ENCODE measurements around the gene ZNF804B.

ZNF804B gene

DNA sequence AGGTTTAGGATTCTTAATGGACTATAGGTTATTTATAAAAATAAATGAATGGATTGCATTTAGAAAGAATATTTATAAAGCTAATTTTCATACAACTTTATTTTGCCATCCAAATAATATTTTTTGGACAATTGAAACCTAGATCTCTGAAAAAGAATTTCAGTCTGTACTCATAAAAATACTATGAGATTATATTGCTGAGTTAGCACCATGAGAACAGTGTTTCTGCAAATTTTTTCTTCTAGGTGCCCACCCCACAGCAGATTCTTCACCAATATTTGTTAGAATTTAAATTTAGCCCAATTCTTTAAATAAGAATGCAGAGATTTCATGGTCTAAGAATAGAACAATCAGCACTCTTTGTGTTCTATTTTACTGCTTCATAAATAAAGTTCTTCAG, 121.6 kb downstream of the ZNF804B start:
- H3K9me3 Mint-ChIP-seq, result no peaks in the 10 kb centered on the region
- no peaks in the 10 kb centered on the region for H3K4me1 Mint-ChIP-seq
- CTCF ChIA-PET, result no interaction called here
- H3K36me3 Mint-ChIP-seq, result no peaks in the 10 kb centered on the region
- no peaks in the 10 kb centered on the region for H3K27me3 Mint-ChIP-seq
- DNase-seq, result no peak
- H3K4me3 Mint-ChIP-seq, result no peak overlapping the region
- H3K27ac Mint-ChIP-seq, result no peak overlapping the region

- Mint-ChIP-seq H3K4me1 (no peaks in the 10 kb centered on the region), H3K27ac (no peak overlapping the region), H3K9me3 (no peaks in the 10 kb centered on the region), H3K4me3 (no peak overlapping the region), H3K27me3 (no peaks in the 10 kb centered on the region), H3K36me3 (no peaks in the 10 kb centered on the region)
- CTCF ChIA-PET, result no interaction called here
- DNase-seq, result no peak
Observed at GRCh38 chr7:88885131-88885530, 125.6 kb downstream of the ZNF804B start.

DNA sequence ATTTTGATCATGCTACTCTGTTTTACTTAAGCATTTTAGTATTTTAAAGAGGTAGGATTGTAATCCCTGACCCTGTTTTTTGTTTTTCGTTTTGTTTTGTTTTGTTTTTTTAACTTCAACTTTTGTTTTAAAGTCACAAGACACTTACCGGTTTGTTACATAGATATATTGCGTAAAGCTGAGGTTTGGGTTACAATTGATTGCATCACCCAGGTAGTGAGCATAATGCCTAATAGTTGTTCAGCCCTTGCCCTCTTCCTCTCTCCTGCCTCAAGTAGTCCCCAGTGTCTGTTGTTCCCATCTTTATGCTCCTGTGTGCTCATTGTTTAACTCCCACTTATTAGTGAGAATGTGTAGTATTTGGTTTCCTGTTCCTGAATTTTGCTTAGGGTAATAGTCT, 129.2 kb downstream of the ZNF804B start:
- DNase-seq, result no peak
- no peaks in the 10 kb centered on the region for H3K27me3 Mint-ChIP-seq
- no peak overlapping the region for H3K4me3 Mint-ChIP-seq
- no peaks in the 10 kb centered on the region for H3K9me3 Mint-ChIP-seq
- no peaks in the 10 kb centered on the region for H3K4me1 Mint-ChIP-seq
- CTCF ChIA-PET, result no interaction called here
- H3K36me3 Mint-ChIP-seq, result no peaks in the 10 kb centered on the region
- no peak overlapping the region for H3K27ac Mint-ChIP-seq

- H3K27ac Mint-ChIP-seq, result no peak overlapping the region
- H3K36me3 Mint-ChIP-seq, result no peaks in the 10 kb centered on the region
- no peak overlapping the region for H3K4me3 Mint-ChIP-seq
- H3K4me1 Mint-ChIP-seq, result no peaks in the 10 kb centered on the region
- CTCF ChIA-PET, result no interaction called here
- no peak for DNase-seq
- no peaks in the 10 kb centered on the region for H3K27me3 Mint-ChIP-seq
- H3K9me3 Mint-ChIP-seq, result no peaks in the 10 kb centered on the region
Observed at GRCh38 chr7:88910516-88910915, 151.0 kb downstream of the ZNF804B start.

DNA sequence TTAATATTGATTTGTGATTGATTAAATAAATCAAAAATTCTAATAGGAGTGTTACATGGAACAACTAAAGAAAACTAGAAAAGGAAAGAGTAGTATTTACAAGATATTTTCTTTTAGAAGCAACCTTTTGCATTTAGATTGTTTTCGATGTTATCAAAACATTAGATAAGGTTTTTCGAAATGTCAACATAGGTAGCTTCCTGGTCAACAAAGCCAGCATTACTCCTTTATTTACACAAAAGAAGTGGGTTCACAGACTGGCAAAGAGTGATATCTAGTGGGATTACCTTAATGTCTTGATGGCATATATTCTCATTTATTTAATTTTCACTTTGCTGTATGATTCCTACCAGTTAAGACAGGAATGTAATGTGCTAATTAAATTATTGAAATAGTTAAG, 153.4 kb downstream of the ZNF804B start:
- Mint-ChIP-seq H3K4me3 (no peak overlapping the region), H3K36me3 (no peaks in the 10 kb centered on the region), H3K4me1 (no peaks in the 10 kb centered on the region), H3K9me3 (no peaks in the 10 kb centered on the region), H3K27ac (no peak overlapping the region), H3K27me3 (no peaks in the 10 kb centered on the region)
- no peak for DNase-seq
- CTCF ChIA-PET, result no interaction called here

GRCh38 chr7:88915615-88916014, 156.1 kb downstream of the ZNF804B start:
- CTCF ChIA-PET, result no interaction called here
- Mint-ChIP-seq H3K27ac (no peak overlapping the region), H3K27me3 (no peaks in the 10 kb centered on the region), H3K36me3 (no peaks in the 10 kb centered on the region), H3K4me3 (no peak overlapping the region), H3K4me1 (no peaks in the 10 kb centered on the region), H3K9me3 (no peaks in the 10 kb centered on the region)
- no peak for DNase-seq

DNA sequence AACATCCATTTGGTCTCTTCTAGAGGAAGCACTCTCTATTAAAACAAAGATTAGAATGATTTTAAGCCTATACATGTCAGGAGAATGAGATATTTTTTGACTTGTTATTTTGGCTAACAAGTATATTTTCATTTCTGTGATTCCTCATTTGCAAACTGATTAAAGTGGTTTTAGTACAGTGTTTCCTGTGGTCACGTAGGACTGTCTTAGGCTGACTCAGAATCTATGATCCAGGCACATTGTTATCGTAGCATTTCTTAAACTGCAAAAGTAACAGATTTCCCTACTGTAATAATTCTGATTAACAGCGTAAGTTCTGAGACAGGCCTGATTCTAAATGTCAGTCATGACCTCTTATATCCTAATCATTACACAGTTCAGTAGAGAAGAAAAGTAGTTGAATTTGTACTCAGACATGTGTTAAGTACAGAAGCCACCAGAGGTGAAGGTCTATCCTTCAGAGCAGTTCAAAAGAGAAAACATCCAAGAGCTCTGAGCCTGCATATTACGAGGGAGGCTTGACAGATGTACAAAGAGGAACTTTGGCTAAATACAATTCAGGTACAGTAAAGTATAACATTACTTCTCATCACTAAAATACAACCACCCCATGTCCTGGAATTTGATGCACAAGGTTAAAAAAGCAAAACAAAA, 160.1 kb downstream of the ZNF804B start:
- Mint-ChIP-seq H3K27ac (no peak overlapping the region), H3K4me1 (no peaks in the 10 kb centered on the region), H3K9me3 (no peaks in the 10 kb centered on the region), H3K4me3 (no peak overlapping the region), H3K36me3 (no peaks in the 10 kb centered on the region), H3K27me3 (no peaks in the 10 kb centered on the region)
- DNase-seq, result no peak
- CTCF ChIA-PET, result no interaction called here

- no peak overlapping the region for H3K4me3 Mint-ChIP-seq
- CTCF ChIA-PET, result no interaction called here
- H3K36me3 Mint-ChIP-seq, result no peaks in the 10 kb centered on the region
- H3K4me1 Mint-ChIP-seq, result no peaks in the 10 kb centered on the region
- no peak for DNase-seq
- no peaks in the 10 kb centered on the region for H3K27me3 Mint-ChIP-seq
- no peaks in the 10 kb centered on the region for H3K9me3 Mint-ChIP-seq
- no peak overlapping the region for H3K27ac Mint-ChIP-seq
Observed at GRCh38 chr7:88922944-88923343, 163.4 kb downstream of the ZNF804B start.

- H3K9me3 Mint-ChIP-seq, result no peaks in the 10 kb centered on the region
- H3K36me3 Mint-ChIP-seq, result no peaks in the 10 kb centered on the region
- no peak overlapping the region for H3K4me3 Mint-ChIP-seq
- DNase-seq, result no peak
- CTCF ChIA-PET, result no interaction called here
- H3K4me1 Mint-ChIP-seq, result no peaks in the 10 kb centered on the region
- no peak overlapping the region for H3K27ac Mint-ChIP-seq
- no peaks in the 10 kb centered on the region for H3K27me3 Mint-ChIP-seq
Observed at GRCh38 chr7:88928276-88928675, 168.8 kb downstream of the ZNF804B start.

DNA sequence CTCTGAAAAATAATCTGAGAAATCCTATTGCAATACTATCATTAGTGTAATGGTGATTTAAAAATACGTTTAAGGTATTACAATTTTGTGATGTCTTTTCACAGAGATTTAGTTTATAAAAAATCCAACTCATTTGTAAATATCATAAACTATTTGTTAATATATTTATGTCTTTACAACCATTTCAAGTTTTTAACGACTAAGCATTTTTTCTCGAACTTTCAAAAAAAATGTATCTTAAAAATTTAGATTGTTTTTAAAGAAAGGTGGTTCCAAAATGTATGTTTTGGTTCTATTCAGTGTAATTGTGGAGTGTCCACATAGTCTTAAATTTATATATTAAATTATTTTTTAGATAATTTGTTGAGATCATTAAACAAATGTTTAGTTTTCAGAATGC, 170.2 kb downstream of the ZNF804B start:
- H3K9me3 Mint-ChIP-seq, result no peaks in the 10 kb centered on the region
- no peak for DNase-seq
- CTCF ChIA-PET, result no interaction called here
- H3K4me3 Mint-ChIP-seq, result no peak overlapping the region
- no peaks in the 10 kb centered on the region for H3K4me1 Mint-ChIP-seq
- H3K27me3 Mint-ChIP-seq, result no peaks in the 10 kb centered on the region
- H3K27ac Mint-ChIP-seq, result no peak overlapping the region
- H3K36me3 Mint-ChIP-seq, result no peaks in the 10 kb centered on the region

GRCh38 chr7:88933285-88933684, 173.8 kb downstream of the ZNF804B start:
- CTCF ChIA-PET, result no interaction called here
- Mint-ChIP-seq H3K9me3 (no peaks in the 10 kb centered on the region), H3K4me3 (no peak overlapping the region), H3K27me3 (no peaks in the 10 kb centered on the region), H3K4me1 (no peaks in the 10 kb centered on the region), H3K36me3 (no peaks in the 10 kb centered on the region), H3K27ac (no peak overlapping the region)
- no peak for DNase-seq

GRCh38 chr7:88942815-88943501, 183.5 kb downstream of the ZNF804B start:
- no peak overlapping the region for H3K4me3 Mint-ChIP-seq
- H3K27ac Mint-ChIP-seq, result no peak overlapping the region
- DNase-seq, result no peak
- H3K36me3 Mint-ChIP-seq, result no peaks in the 10 kb centered on the region
- H3K9me3 Mint-ChIP-seq, result no peaks in the 10 kb centered on the region
- no peaks in the 10 kb centered on the region for H3K27me3 Mint-ChIP-seq
- CTCF ChIA-PET, result no interaction called here
- H3K4me1 Mint-ChIP-seq, result no peaks in the 10 kb centered on the region

DNA sequence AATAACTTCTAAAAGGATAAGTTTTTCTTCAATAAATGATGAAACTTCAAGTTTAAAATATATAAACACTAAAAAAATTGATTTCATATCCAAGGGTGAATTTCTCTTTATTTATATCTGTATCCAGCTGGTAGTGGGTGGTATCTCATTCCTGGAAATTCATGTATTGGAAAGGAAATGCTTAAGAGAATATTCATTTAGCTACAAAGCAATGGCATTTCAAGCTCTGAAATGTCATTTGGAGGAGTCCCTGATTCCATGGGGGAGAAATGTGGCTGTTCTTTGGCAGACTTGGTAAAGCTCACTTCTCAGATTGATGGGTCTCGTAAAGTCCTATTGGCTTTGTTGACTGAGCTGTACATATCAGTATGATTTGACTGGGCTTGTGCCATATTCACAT, 192.3 kb downstream of the ZNF804B start:
- H3K27ac Mint-ChIP-seq, result no peak overlapping the region
- H3K4me3 Mint-ChIP-seq, result no peak overlapping the region
- CTCF ChIA-PET, result no interaction called here
- H3K27me3 Mint-ChIP-seq, result no peaks in the 10 kb centered on the region
- H3K36me3 Mint-ChIP-seq, result no peaks in the 10 kb centered on the region
- H3K9me3 Mint-ChIP-seq, result no peaks in the 10 kb centered on the region
- DNase-seq, result no peak
- H3K4me1 Mint-ChIP-seq, result no peaks in the 10 kb centered on the region

- Mint-ChIP-seq H3K27me3 (no peaks in the 10 kb centered on the region), H3K4me1 (no peaks in the 10 kb centered on the region), H3K9me3 (no peaks in the 10 kb centered on the region), H3K4me3 (no peak overlapping the region), H3K27ac (no peak overlapping the region), H3K36me3 (no peaks in the 10 kb centered on the region)
- CTCF ChIA-PET, result no interaction called here
- DNase-seq, result no peak
Observed at GRCh38 chr7:88964418-88964817, 204.9 kb downstream of the ZNF804B start.

GRCh38 chr7:88965371-88965770, 205.9 kb downstream of the ZNF804B start:
- DNase-seq, result no peak
- Mint-ChIP-seq H3K4me1 (no peaks in the 10 kb centered on the region), H3K36me3 (no peaks in the 10 kb centered on the region), H3K27me3 (no peaks in the 10 kb centered on the region), H3K27ac (no peak overlapping the region), H3K4me3 (no peak overlapping the region), H3K9me3 (no peaks in the 10 kb centered on the region)
- CTCF ChIA-PET, result no interaction called here

DNA sequence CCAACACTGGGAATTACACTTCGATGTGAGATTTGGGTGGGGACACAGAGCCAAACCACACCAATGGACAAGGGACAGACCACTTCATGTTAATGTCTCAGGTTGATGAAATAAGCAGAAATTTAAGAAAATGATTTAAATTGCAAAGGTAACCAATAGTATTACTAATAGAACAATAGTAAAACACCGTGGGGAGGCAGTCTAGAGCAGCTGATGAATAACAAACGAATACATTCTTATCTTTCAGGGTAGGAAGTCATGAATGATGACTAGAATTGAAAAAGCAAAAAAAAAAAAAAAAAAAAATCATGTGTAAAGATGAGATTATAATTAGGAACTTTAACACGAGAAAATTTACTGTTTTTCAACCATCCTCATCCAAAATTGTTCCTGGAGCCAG, 207.9 kb downstream of the ZNF804B start:
- CTCF ChIA-PET, result no interaction called here
- Mint-ChIP-seq H3K9me3 (no peaks in the 10 kb centered on the region), H3K4me1 (no peaks in the 10 kb centered on the region)

More for the DNA sequence above, 207.9 kb downstream of the ZNF804B start:
- no peaks in the 10 kb centered on the region for H3K36me3 Mint-ChIP-seq
- DNase-seq, result no peak
- no peak overlapping the region for H3K27ac Mint-ChIP-seq
- no peak overlapping the region for H3K4me3 Mint-ChIP-seq
- H3K27me3 Mint-ChIP-seq, result no peaks in the 10 kb centered on the region

All from activated naive CD4-positive, alpha-beta T cell treated with anti-CD3 and anti-CD28 coated beads, Interleukin-2, amount 10 ng/mL, durations not matched to agents 7 days and 5 days (primary cell).